T-cell (primary cell): ENCODE data around the gene EDN1. TPM values are rescaled to one million over a fixed set of nuclear protein-coding genes. Genes with fewer than 3 reads are reported as not detected.

Experiments used
- ATAC-seq, 4 experiments: fragments of 200-7000 bp in 3 of 4; fragments of 150-1000 bp in 1 of 4; cut with Tn5 transposase; replicated peaks in 1 of 4; 1 replicate in 3 of 4; 2 replicates in 1 of 4; pipeline ENCODE4 v1.10.0; 2021; ENCODE audit warnings: moderate library complexity in 3 of 4, mild to moderate bottlenecking in 2 of 4, moderate number of reproducible peaks in 1 of 4
- CTCF ChIA-PET, 2 donors: fragments of 300-600 bp; sonication (Branson Sonifier 250); formaldehyde crosslinking; loops; one replicate each; lab custom pipeline; 2022; ENCODE audit warnings: antibody characterized with exemption in 2 of 2; lab: Charles Lee
- POLR2A ChIA-PET, 2 donors: fragments of 300-600 bp; sonication (Branson Sonifier 250); formaldehyde crosslinking; loops; one replicate each; lab custom pipeline; 2022; ENCODE audit warnings: antibody characterized with exemption in 2 of 2; lab: Charles Lee
- DNase-seq, 35 experiments: peaks; one replicate each; pipeline versions ENCODE4 v3.0.0 to v3.0.0-alpha.2; 2013 to 2023
- H3K27ac ChIP-seq: one replicate; pipeline ENCODE4 v1.5.1; 2013; ENCODE audit warnings: low read length
- H3K27me3 ChIP-seq, 2 experiments: replicated peaks in 1 of 2; 1 replicate in 1 of 2; 2 replicates in 1 of 2; pipeline versions ENCODE4 v1.6.1 to v1.7.0; 2013; ENCODE audit warnings: low read length in 1 of 2, mixed read lengths in 1 of 2; ENCODE audit not compliant: control insufficient read depth in 2 of 2, insufficient read depth in 2 of 2; ENCODE audit errors: extremely low read depth in 1 of 2
- H3K36me3 ChIP-seq, 2 donors: 1 replicate in 1 of 2; 2 replicates in 1 of 2; pipeline versions ENCODE4 v1.6.1 to v1.7.0; 2013; ENCODE audit warnings: low read length in 1 of 2; ENCODE audit not compliant: control insufficient read depth in 2 of 2, insufficient read depth in 1 of 2; ENCODE audit errors: extremely low read depth in 1 of 2
- H3K4me1 ChIP-seq, 2 experiments: 1 replicate in 1 of 2; 2 replicates in 1 of 2; pipeline versions ENCODE4 v1.6.1 to v1.7.0; 2013; ENCODE audit warnings: low read length in 2 of 2, mixed read lengths in 1 of 2; ENCODE audit not compliant: insufficient read depth in 2 of 2, control insufficient read depth in 1 of 2; ENCODE audit errors: extremely low read depth in 1 of 2
- H3K4me3 ChIP-seq, 2 donors: 1 replicate in 1 of 2; 2 replicates in 1 of 2; pipeline versions ENCODE4 v1.5.1 to v1.7.0; 2013; ENCODE audit warnings: mild to moderate bottlenecking in 2 of 2, low read length in 1 of 2, moderate library complexity in 1 of 2; ENCODE audit not compliant: control insufficient read depth in 1 of 2; ENCODE audit errors: extremely low read depth in 1 of 2
- H3K9me3 ChIP-seq: 2 replicates; pipeline ENCODE4 v1.7.0; 2013
- H3K27ac Mint-ChIP-seq, 2 donors: one replicate each; pipeline ENCODE4 v1.8.0; 2020 to 2021; ENCODE audit warnings: mild to moderate bottlenecking in 2 of 2, mixed read lengths in 2 of 2
- H3K27me3 Mint-ChIP-seq, 2 donors: one replicate each; pipeline ENCODE4 v1.8.0; 2021 to 2022; ENCODE audit warnings: mixed read lengths in 2 of 2
- H3K36me3 Mint-ChIP-seq: one replicate; pipeline ENCODE4 v1.8.0; 2021; ENCODE audit warnings: mixed read lengths
- H3K4me1 Mint-ChIP-seq, 3 donors: one replicate each; pipeline ENCODE4 v1.8.0; 2020 to 2022; ENCODE audit warnings: mixed read lengths in 3 of 3, mild to moderate bottlenecking in 1 of 3
- H3K4me3 Mint-ChIP-seq, 3 donors: one replicate each; pipeline ENCODE4 v1.8.0; 2020 to 2022; ENCODE audit warnings: mild to moderate bottlenecking in 3 of 3, mixed read lengths in 3 of 3, moderate library complexity in 3 of 3
- H3K9me3 Mint-ChIP-seq, 3 donors: one replicate each; pipeline ENCODE4 v1.8.0; 2020 to 2022; ENCODE audit warnings: mixed read lengths in 3 of 3
- WGBS: methylation state at CpG from one replicate; pipeline ENCODE4 v1.1.5; 2013; ENCODE audit warnings: missing lambda C conversion rate; ENCODE audit not compliant: insufficient coverage; 5-methylcytosine and 5-hydroxymethylcytosine counted together
- total RNA-seq, 35 experiments: library from RNA in 6 of 35; stranded (reverse) in 6 of 35; fragments of 120-200 nt in 1 of 35; gene quantifications; one replicate each; pipeline versions ENCODE4 v1.2.1 to v1.2.4 and lab custom pipeline; 2013 to 2026

The EDN1 gene
- total RNA-seq, 5 donors from 2014 or later (not counting 1 experiment from before 2014, with no cell fraction given): 0.44 to 1.2 (median 0.79) TPM

DNA sequence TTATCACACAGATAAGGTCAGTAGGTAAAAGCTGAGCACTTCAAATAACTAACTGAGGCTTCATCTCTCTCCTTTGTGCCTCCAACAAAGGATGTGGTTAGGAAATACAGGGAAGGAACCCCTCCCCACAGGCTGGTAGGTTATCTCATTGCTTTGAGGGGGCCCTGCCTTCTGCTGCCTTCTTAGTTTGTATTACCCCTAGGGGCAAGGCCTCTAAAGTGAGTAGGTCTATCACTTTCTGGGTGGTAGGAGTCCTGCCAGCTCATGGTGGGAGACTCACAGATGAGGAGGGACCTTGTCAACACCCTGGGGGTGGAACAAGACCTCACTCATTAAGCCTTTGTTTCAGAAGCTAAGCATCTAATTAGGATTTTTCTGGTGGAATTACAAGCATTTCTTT, 34.6 kb downstream of the EDN1 start:
- Histone ChIP-seq H3K4me3 (no peak overlapping the region), H3K27me3 (peaks cover 0 to 7% of the 10 kb centered on the region in 2 experiments), H3K36me3 (no peaks in the 10 kb centered on the region), H3K4me1 (peaks cover 0 to 6% of the 10 kb centered on the region in 2 experiments), H3K9me3 (no peaks in the 10 kb centered on the region), H3K27ac (no peak overlapping the region)
- no peaks in the 10 kb centered on the region for H3K9me3 Mint-ChIP-seq
- H3K36me3 Mint-ChIP-seq: no peaks in the 10 kb centered on the region
- CTCF ChIA-PET: no interaction called here
- ATAC-seq (no peak), DNase-seq (no peak)
- no peak overlapping the region for H3K27ac Mint-ChIP-seq
- POLR2A ChIA-PET: no interaction called here
- H3K4me1 Mint-ChIP-seq: no peaks in the 10 kb centered on the region
- no peak overlapping the region for H3K4me3 Mint-ChIP-seq
- H3K27me3 Mint-ChIP-seq: peaks cover 24 to 27% of the 10 kb centered on the region in 2 donors

DNA sequence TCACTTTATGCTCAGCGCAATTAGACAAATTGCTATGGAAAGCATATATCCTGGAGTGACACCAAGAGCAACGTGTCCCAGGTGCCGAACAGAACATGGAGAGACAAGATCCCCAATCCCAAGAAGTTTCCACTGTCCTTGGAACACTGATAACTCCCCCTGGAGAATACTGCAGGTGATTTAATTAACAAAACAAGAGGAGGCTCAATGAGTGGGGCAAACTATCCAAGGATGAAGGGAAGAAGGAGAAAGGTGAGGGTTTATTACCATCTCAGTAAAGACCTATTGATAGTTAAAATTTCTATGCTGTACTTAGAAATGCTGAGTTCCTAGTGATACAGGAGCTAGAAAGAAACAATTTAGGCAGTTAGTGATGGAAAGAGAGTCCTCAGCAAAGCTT, 35.7 kb downstream of the EDN1 start:
- Histone ChIP-seq H3K9me3 (no peaks in the 10 kb centered on the region), H3K4me3 (no peak overlapping the region), H3K36me3 (no peaks in the 10 kb centered on the region), H3K27me3 (peaks cover 0 to 4% of the 10 kb centered on the region in 2 experiments), H3K27ac (no peak overlapping the region), H3K4me1 (peaks cover 0 to 6% of the 10 kb centered on the region in 2 experiments)
- ATAC-seq (no peak), DNase-seq (no peak)
- Mint-ChIP-seq H3K4me1 (no peaks in the 10 kb centered on the region), H3K27ac (no peak overlapping the region), H3K4me3 (no peak overlapping the region), H3K36me3 (no peaks in the 10 kb centered on the region), H3K27me3 (peaks cover 20 to 23% of the 10 kb centered on the region in 2 donors), H3K9me3 (no peaks in the 10 kb centered on the region)
- CTCF ChIA-PET: no interaction called here
- POLR2A ChIA-PET: no interaction called here
- WGBS: no CpG with 5 or more reads among the region's 3 CpGs

DNA sequence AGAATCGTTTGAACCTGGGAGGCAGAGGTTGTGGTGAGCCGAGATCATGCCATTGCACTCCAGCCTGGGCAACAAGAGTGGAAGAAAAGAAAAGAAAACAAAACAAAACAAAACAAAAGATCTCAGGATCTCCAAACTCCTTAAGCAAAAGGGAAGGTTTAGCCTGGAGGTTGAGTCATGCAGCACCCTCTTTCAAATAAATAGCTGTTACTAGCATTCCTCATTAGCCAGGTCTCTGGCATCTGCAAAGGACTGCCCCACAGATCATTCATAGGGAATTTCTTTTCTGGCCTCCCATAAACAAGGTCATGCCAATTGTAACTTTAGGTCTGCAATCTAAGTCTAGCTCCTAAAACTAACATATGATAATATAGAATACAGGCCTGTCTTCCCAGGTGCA, 37.2 kb downstream of the EDN1 start:
- Mint-ChIP-seq H3K36me3 (no peaks in the 10 kb centered on the region), H3K27ac (no peak overlapping the region), H3K4me1 (peaks cover 0 to 1% (median 1%) of the 10 kb centered on the region in 3 donors), H3K9me3 (no peaks in the 10 kb centered on the region), H3K27me3 (peaks cover 13 to 18% of the 10 kb centered on the region in 2 donors), H3K4me3 (no peak overlapping the region)
- Histone ChIP-seq H3K4me1 (peaks cover 0 to 6% of the 10 kb centered on the region in 2 experiments), H3K9me3 (no peaks in the 10 kb centered on the region), H3K4me3 (no peak overlapping the region), H3K27ac (no peak overlapping the region), H3K36me3 (no peaks in the 10 kb centered on the region), H3K27me3 (no peaks in the 10 kb centered on the region)
- no peak for ATAC-seq
- 90% methylated on average over 2 of the region's 2 CpGs for WGBS
- no peak for DNase-seq
- CTCF ChIA-PET: no interaction called here
- POLR2A ChIA-PET: no interaction called here

DNA sequence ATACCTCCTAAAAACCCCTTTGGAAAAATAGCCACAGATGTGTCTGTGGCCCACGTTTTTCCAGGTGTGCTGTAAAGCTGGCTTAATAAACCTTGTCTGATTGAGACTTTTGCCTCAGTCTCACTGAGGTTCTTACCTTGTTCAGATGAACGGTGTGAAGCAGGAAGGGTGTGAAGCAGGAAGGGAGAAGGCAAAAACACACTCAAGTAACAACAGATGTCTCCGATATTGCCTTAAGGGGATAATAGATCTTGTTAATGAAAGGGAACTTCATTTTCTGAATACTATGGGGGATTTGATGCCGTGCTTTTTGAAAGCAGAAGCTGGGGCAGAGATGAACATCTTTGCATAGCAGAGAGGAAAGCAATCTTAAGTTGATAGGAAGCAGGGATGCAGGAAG, 37.8 kb downstream of the EDN1 start:
- Histone ChIP-seq H3K27me3 (no peaks in the 10 kb centered on the region), H3K4me3 (no peak overlapping the region), H3K27ac (no peak overlapping the region), H3K4me1 (peaks cover 0 to 6% of the 10 kb centered on the region in 2 experiments), H3K36me3 (no peaks in the 10 kb centered on the region), H3K9me3 (no peaks in the 10 kb centered on the region)
- Mint-ChIP-seq H3K9me3 (no peaks in the 10 kb centered on the region), H3K27ac (no peak overlapping the region), H3K4me3 (no peak overlapping the region), H3K4me1 (peaks cover 0 to 3% (median 3%) of the 10 kb centered on the region in 3 donors), H3K36me3 (no peaks in the 10 kb centered on the region), H3K27me3 (peaks cover 13 to 14% of the 10 kb centered on the region in 2 donors)
- CTCF ChIA-PET: no interaction called here
- DNase-seq (no peak), ATAC-seq (no peak)
- POLR2A ChIA-PET: no interaction called here
- 54% methylated on average over 2 of the region's 4 CpGs for WGBS

DNA sequence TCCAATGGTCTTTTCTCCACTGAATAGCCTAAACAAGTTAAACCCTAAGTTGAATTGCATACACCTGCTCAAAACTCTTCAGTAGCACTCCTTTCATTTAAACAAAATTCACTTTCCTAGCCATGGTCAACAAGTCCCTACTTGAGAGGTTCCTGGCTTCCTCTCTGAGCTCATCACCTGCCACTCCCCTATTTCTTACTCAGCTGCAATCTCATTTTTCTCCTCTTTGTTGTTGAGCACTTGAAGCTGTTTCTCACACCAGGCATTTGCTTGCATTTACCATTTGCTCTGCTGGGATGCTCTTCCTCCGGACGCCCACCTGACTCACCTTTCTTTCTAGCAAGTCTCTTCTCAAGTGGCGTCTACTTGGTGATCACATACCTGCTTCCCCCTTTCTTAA, 38.5 kb downstream of the EDN1 start:
- Histone ChIP-seq H3K4me1 (peaks cover 0 to 6% of the 10 kb centered on the region in 2 experiments), H3K36me3 (no peaks in the 10 kb centered on the region), H3K4me3 (no peak overlapping the region), H3K27ac (no peak overlapping the region), H3K9me3 (no peaks in the 10 kb centered on the region), H3K27me3 (no peaks in the 10 kb centered on the region)
- POLR2A ChIA-PET: no interaction called here
- no peak overlapping the region for H3K4me3 Mint-ChIP-seq
- H3K27me3 Mint-ChIP-seq: peaks cover 13 to 14% of the 10 kb centered on the region in 2 donors
- ATAC-seq (no peak), DNase-seq (no peak)
- H3K4me1 Mint-ChIP-seq: peaks cover 0 to 3% (median 3%) of the 10 kb centered on the region in 3 donors
- H3K9me3 Mint-ChIP-seq: no peaks in the 10 kb centered on the region
- H3K36me3 Mint-ChIP-seq: no peaks in the 10 kb centered on the region
- 0% methylated on average over 1 of the region's 3 CpGs for WGBS
- H3K27ac Mint-ChIP-seq: no peak overlapping the region
- CTCF ChIA-PET: no interaction called here

DNA sequence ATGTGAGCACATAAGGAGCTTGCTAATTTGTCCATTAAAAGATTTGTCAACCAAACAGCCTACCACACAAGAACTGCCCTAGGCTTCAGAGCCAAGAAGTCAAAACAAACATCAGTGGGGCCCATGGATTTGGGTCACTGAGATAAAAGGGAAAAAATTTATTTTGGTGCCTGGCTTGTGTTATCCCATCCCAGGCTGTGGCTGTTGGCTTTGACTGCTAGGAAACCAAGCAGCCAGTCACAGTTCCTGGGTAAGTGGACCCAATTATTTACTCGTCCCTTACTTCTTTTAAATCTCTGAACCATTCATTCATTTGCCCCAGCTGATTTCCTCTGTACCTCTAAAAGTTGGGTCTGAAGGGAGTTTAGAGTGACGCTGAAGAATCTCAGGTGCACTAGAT, 41.3 kb downstream of the EDN1 start:
- H3K4me1 Mint-ChIP-seq: peaks cover 0 to 3% (median 3%) of the 10 kb centered on the region in 3 donors
- no peaks in the 10 kb centered on the region for H3K9me3 Mint-ChIP-seq
- no peaks in the 10 kb centered on the region for H3K36me3 ChIP-seq
- peaks cover 5 to 10% of the 10 kb centered on the region in 2 donors for H3K27me3 Mint-ChIP-seq
- no peaks in the 10 kb centered on the region for H3K4me1 ChIP-seq
- no peak overlapping the region for H3K27ac Mint-ChIP-seq
- H3K27me3 ChIP-seq: no peaks in the 10 kb centered on the region
- no peak overlapping the region for H3K27ac ChIP-seq
- no peaks in the 10 kb centered on the region for H3K36me3 Mint-ChIP-seq
- no peak for DNase-seq
- WGBS: no CpG with 5 or more reads among the region's 2 CpGs
- ATAC-seq: no peak
- ChIA-PET POLR2A (no interaction called here), CTCF (no interaction called here)
- no peak overlapping the region for H3K4me3 Mint-ChIP-seq
- H3K4me3 ChIP-seq: no peak overlapping the region
- no peaks in the 10 kb centered on the region for H3K9me3 ChIP-seq
